GM18505 (cell line): ENCODE measurements around the gene FOXN1.
A peak's percentile ranks its signal among the peaks of the same experiment; 100 is the strongest.

Experiments
- ATAC-seq: cut with Tn5 transposase; IDR thresholded peaks from one replicate; pipeline ENCODE4 v1.9.1; 2021; ENCODE audit not compliant: unreplicated experiment
- POLR2A ChIP-seq: IDR thresholded peaks from 4 replicates; pipeline ENCODE4 v1.6.1; 2011; ENCODE audit warnings: borderline replicate concordance; ENCODE audit not compliant: insufficient read depth, insufficient read length; ENCODE audit errors: extremely low read depth

Gene FOXN1

DNA sequence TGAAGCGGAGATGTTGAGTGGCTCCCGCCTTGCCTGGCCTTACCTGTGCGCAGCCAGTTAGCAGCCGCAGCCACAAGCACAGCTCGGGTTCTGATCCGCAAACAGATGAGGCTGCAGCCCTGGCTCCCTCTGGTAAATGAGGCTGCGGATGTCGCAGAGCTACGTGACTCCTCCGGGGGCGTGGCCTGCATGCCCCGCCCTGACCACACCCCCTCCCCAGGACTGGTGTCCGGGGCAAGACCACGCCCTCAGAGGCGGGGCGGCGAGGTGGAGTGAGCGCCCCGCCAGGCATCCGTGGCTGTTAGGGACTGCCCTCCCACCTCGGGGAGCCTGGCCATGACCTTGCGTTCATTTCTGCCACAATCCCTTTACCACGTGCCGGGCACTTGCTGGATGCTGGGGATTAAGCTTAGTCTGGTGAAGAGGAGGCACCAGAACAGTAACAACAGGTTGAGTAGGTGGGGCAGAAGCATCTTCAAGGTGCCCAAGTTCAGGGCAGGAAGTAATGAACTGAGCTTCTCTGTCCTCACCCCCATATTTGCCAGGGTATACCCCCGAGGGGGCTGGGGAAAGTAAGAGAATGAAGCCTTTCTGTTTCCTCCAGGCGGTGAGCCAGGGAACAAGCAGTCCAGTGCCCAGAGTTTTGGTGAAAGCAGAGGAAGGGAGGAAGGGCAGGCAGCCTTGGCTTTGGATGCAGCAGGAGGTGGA lies 70.8 kb downstream of the FOXN1 start, which contains the start of gene ALDOC:
TSS of gene ALDOC (minus strand) at position 138 of the 708 bp plus-strand sequence. CDS start 1,363 bp downstream, outside the sequence.
- peak; percentile 84 for TF ChIP-seq POLR2A
- ATAC-seq: peak; percentile 84

- ATAC-seq: no peak
- no peak for TF ChIP-seq POLR2A
Measured at GRCh38 chr17:28577466-28577824, 71.3 kb downstream of the FOXN1 start.

DNA sequence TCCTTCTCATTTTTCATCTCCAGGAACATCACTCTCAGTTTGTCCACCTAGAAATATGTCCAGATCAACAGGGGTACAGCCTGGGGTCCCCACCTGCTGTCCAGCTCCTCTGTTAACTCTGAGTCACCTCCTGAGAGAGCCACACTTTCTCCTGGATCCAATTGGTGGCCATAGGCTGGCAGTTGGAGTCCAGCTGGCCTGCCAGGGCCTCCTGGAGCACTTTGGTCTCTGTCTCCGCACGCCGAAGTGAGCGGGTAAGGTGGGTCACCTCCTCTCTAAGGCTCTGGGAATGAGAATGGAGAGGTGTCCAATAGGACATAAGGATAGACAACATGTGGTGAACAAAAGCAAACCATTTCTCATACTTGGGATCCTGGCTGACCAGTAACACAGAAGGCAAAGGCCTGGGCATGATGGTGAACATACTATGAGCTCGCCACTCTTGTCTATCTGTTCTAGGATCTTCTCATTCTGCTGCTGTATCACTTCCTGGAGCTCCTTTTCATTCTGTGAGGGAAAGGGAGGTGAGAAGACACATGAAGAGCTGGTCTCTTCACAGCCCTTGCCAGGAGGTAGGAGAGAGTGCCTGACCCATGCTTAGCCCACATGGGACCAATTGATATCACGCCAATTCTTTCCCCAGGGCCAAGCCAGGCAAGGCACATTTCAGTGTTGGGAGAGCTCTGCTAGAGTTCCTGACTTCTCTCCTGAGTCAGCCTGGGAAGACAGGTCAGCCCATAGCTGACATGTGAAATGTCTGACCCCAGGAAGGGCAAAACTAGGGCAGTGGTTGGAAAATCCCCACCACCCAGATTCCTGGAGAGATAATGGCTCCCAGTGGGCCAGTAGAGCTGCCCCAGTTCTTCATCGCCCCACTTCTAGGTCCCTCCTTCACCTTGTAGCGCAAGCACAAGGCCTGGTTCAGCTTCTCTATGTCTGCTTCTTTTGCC lies 72.4 kb downstream of the FOXN1 start:
- TF ChIP-seq POLR2A: no peak
- no peak for ATAC-seq

- no peak for ATAC-seq
- TF ChIP-seq POLR2A: no peak
Measured at GRCh38 chr17:28579526-28579925, 73.4 kb downstream of the FOXN1 start.

GRCh38 chr17:28580959-28581358 lies 74.8 kb downstream of the FOXN1 start:
- no peak for ATAC-seq
- TF ChIP-seq POLR2A: no peak

- TF ChIP-seq POLR2A: no peak
- ATAC-seq: no peak
Measured at GRCh38 chr17:28582513-28582912, 76.4 kb downstream of the FOXN1 start.

DNA sequence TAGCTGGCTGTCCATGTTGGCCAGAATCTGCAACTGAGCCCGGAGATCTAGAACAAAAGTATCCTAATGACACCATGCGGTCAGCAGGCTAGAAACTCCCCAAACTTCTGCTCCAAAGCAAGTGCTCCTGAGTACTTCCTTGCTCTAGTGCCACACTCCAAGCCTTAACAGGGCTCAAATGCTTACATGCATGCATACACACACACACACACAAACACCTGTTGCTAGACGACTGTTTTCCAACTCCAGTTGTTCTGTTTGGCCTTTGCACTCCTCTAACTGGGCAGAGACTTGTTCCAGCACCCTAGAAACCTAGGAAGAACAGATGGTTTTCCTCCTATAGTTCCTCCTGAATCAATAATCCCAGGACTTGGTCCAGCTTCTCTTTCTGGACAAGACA lies 78.3 kb downstream of the FOXN1 start:
- no peak for TF ChIP-seq POLR2A
- ATAC-seq: no peak

GRCh38 chr17:28585851-28586250 lies 79.7 kb downstream of the FOXN1 start:
- ATAC-seq: no peak
- no peak for TF ChIP-seq POLR2A
